Measurements from ENCODE around the gene PPARG. TPM values are rescaled to one million over a fixed set of nuclear protein-coding genes. Genes with fewer than 3 reads are reported as not detected.
"Not testable (repeated sequence)": the region's sequence is repeated elsewhere in the genome, so short reads cannot be mapped to it uniquely, and the experiment has no call there.

PPARG gene
- total RNA-seq, 4 donors from 2014 or later = 199 to 374 (median 218) TPM

DNA sequence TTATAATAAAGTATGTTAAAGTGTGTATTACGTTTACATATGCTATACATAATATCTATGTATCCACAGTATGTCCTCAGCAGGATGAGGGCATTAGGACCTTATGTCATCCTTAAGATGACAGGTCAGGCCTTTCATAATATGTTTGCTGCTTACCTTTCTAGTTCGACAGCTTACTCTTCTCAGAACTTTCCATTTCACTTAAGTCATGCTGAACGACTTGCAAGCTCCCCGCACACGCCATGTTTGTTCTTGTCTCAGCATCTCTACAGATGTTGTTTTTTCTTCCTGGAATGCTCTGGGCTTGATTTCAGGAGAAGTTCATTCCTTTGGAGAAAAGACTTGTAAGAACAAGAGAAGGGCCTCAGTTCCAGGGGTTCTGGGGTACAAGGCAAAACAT lies 36.0 kb upstream of the PPARG start:
- no peak for TF ChIP-seq CTCF (IDR thresholded peaks at IDR 0.05)
- DNase-seq (ENCODE audit: low spot score) = no peak
- ATAC-seq (ENCODE audit: low FRiP score) = no peak

DNA sequence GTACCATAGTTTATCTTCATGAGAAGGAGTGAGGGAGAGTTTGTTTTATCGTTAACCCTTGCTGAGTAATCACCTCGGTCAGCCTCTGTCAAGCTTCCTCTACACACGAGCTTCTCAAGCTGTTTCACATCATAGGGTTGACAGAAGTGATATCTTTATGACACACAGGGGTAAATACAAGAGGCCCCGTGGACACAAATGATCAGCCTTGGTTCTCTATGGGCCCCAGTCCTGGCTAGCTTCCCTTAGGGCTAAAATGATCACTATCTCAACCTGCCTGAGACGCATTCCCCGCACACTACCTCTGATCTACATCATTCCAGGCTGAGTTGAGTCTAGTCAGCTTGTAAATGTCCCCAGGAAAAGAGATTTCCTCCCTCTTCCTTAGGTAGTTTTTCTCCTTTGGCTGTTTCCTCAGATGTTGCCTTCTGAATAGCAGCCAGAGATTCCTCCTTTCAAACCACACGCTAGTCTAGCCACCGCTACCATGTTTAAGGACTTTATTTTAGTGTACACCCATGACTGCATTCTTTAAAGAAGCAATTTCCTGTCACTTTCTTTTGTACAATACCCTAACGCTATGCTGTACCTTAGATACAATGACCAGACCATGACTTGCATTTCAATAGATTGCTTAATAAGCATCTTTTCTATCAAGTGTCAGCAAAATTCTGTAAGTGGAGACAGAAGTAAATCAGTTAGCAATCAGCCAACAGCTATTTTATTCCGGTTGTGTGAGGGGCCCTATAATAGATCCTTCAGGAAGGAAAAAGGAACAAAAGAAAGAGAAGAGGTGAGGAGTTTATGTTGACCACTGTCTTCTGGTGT lies 35.1 kb upstream of the PPARG start:
- TF ChIP-seq CTCF (IDR thresholded peaks at IDR 0.05) = no peak
- no peak for ATAC-seq (ENCODE audit: low FRiP score)
- no peak for DNase-seq (ENCODE audit: low spot score)

DNA sequence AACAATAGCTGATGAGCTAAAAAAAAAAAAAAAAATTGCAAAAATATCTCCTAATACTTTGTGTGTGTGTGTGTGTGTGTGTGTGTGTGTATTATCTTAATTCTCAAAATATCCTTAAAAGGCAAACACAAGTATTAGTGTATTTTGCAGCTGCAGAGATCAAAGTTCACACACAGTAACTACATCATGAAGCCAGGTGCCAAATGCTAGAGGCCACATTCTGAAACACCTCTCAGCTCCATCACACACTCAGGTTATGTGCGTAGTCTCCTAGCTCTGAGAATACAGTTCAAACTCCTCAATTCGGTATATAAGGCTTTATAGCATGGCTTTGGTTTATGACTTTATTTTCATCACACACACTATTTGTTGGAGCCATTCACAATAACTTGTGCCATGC lies 33.5 kb upstream of the PPARG start:
- no peak for ATAC-seq (ENCODE audit: low FRiP score)
- no peak for TF ChIP-seq CTCF (IDR thresholded peaks at IDR 0.05)

DNA sequence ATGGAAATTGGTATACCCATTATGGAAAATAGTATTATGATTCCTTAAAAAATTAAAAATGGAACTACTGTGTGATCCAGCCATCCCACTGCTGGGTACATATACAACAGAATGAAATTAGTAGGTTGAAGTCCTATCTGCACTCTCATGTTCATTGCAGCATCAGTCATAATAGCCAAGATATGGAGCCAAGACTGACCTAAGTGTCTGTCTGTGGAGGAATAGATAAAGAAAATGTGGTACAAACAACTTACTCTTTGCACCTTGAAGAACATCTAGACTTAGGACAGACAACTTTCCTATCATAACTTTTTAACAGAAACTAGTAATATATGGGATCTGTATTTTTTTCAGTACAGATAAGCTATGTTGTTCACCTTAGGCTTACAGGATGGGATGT lies 30.0 kb upstream of the PPARG start:
- no peak for TF ChIP-seq CTCF (IDR thresholded peaks at IDR 0.05)
- no peak for DNase-seq (ENCODE audit: low spot score)
- ATAC-seq (ENCODE audit: low FRiP score) = no peak

More for the DNA sequence above, 33.5 kb upstream of the PPARG start:
- no peak for DNase-seq (ENCODE audit: low spot score)

DNA sequence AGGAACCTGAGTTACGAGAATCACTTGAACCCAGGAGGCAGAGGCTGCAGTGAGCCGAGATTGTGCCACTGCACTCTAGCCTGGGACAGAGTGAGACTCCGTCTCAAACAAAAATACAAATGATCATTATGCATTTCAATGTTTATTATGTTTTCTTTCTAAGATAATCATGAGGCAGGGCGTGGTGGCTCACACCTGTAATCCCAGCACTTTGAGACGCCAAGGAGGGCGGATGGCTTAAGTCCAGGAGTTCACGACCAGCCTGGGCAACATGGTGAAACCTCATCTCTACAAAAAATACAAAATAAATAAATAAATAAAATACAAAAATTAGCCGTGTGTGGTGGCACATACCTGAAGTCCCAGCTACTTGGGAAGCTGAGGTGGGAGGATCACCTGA lies 26.7 kb upstream of the PPARG start:
- not testable (repeated sequence) for ATAC-seq (ENCODE audit: low FRiP score); DNase-seq (ENCODE audit: low spot score)

DNA sequence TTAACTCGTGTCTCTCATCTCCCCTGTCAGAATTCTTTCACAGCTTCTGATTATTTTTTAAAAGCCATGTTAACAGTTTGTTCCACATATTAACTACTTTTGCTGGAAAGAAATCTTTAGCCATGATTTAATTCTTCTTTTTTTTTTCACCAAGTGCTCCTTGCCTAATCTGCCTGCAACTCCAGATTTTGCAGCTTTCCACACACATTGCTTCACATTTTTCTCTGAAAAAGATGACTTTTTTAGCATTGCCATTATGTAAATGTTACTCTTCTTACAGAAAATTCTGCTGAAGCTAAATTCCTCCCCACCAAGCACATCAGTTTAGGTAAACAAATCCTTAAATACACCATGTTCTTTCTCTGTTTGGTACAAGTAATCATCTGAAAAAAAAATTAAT lies 23.4 kb upstream of the PPARG start:
- no peak for DNase-seq (ENCODE audit: low spot score)
- TF ChIP-seq CTCF (IDR thresholded peaks at IDR 0.05) = no peak
- ATAC-seq (ENCODE audit: low FRiP score) = no peak

DNA sequence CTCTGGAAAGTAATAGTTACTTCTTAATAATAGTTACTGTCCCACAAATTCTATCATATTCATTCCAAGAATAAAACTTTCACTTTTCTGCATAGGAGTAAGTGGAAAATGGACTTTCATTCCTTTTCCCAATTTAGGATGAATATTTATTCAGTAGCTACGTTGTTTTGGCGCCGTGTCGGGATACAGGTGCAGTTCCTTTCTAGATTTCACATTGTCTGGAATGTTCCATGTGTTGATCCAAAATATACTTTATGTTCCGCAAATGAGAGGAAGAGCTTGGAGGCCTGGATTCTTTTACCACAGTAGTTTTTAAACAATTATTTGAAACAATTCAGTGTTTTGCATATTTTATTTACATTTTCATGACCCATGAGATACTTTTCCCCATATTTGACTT lies 22.8 kb upstream of the PPARG start:
- DNase-seq (ENCODE audit: low spot score) (no peak), ATAC-seq (ENCODE audit: low FRiP score) (no peak)
- TF ChIP-seq CTCF (IDR thresholded peaks at IDR 0.05) = no peak

Data from omental fat pad (tissue), 4 donors.